Chondrocyte (in vitro differentiated cells): Measurements from ENCODE around the gene LINC00237. TPM values are rescaled to one million over a fixed set of nuclear protein-coding genes. Genes with fewer than 3 reads are reported as not detected.

Source experiments
- DNase-seq: peaks from one replicate; pipeline ENCODE4 v3.0.0; 2021; ENCODE audit warnings: mixed read lengths, low spot score
- H3K27ac Mint-ChIP-seq: one replicate; pipeline ENCODE4 v1.8.0; 2021; ENCODE audit warnings: mild to moderate bottlenecking, moderate library complexity, mixed read lengths; ENCODE audit not compliant: unreplicated experiment
- H3K27me3 Mint-ChIP-seq: 2 replicates; pipeline ENCODE4 v1.8.0; 2021; ENCODE audit warnings: low read depth, mixed read lengths
- H3K36me3 Mint-ChIP-seq: 2 replicates; pipeline ENCODE4 v1.8.0; 2021; ENCODE audit warnings: low read depth, mixed read lengths
- H3K4me1 Mint-ChIP-seq: 2 replicates; pipeline ENCODE4 v1.8.0; 2021; ENCODE audit warnings: low read depth, mild to moderate bottlenecking, mixed read lengths
- H3K4me3 Mint-ChIP-seq: one replicate; pipeline ENCODE4 v1.8.0; 2021; ENCODE audit warnings: mild to moderate bottlenecking, moderate library complexity, mixed read lengths; ENCODE audit not compliant: unreplicated experiment
- H3K9me3 Mint-ChIP-seq: 2 replicates; pipeline ENCODE4 v1.8.0; 2021; ENCODE audit warnings: low read depth, mixed read lengths
- CTCF ChIP-seq: fragments of 200-600 bp; sonication (generic); IDR thresholded peaks from 2 replicates; pipeline ENCODE4 v1.5.0; 2021; ENCODE audit warnings: antibody characterized with exemption, mild to moderate bottlenecking, moderate library complexity
- total RNA-seq: library from RNA; stranded (reverse); gene quantifications from 3 replicates; pipeline ENCODE4 v1.2.1, GENCODE V29; 2021

Gene LINC00237
- total RNA-seq, 1 donor from 2014 or later: not detected

DNA sequence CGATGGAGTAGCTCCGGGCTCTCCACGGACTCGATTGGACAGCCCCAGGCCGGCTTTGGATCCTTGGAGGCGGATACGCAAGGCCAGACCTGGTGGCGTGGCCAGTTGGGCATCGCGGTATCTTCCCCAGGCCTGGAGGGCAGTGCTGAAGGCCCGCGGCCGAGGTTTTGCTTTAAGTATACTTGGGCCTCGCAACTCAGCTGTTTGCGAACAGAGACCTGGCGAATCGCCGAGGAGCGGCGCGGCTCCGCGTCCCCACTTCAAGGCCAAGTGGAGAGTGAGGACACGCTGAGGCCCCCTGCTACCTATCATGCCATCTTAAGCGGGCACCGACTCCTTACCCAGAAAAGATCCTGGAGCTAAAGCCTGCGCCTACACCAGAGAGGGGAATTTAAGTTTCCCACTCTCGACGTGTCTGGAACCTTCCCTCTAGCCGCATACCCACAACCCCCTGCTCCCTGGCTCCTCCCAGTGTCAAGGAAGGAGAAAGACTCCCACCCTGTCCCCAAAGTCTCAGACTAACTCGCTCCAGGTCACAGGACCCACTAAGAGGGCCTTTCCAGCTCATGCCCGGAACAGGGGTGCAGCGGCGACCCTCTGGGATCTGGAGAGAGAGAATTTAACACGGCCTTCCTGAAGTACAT, 4.1 kb downstream of the LINC00237 start:
- TF ChIP-seq CTCF: no peak
- no peak overlapping the region for H3K27ac Mint-ChIP-seq
- H3K36me3 Mint-ChIP-seq: peaks cover 2% of the 10 kb centered on the region
- DNase-seq: no peak
- H3K4me3 Mint-ChIP-seq: peak overlapping the region; percentile 33
- H3K9me3 Mint-ChIP-seq: no peaks in the 10 kb centered on the region
- H3K27me3 Mint-ChIP-seq: peaks cover 79% of the 10 kb centered on the region
- peaks cover 24% of the 10 kb centered on the region for H3K4me1 Mint-ChIP-seq

DNA sequence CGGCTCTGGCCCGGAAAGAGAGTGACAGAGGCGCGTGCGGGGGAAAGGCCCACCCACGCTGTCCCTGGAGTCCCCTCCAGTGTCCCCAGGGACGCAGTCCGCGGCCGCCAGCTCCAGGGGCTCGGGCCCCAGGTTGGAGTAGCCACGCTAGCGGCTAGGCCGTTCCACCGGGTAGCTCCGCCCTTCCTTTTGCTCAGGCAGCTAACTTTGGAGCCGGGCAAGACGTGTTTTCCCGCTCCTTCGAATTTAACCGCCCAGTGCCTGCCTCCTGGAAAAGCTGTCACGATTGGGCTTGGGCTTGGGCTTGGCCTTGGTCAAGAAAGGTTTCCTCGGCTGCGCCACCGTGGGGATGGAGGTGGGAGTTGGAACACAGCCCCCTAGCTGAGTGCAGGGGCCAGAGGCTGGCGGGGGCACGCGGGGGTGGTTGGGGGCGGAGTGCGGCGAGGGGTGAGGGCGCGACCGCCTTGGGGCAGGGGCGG, 4.7 kb downstream of the LINC00237 start:
- H3K27ac Mint-ChIP-seq: no peak overlapping the region
- no peaks in the 10 kb centered on the region for H3K9me3 Mint-ChIP-seq
- no peak overlapping the region for H3K4me3 Mint-ChIP-seq
- H3K36me3 Mint-ChIP-seq: peaks cover 2% of the 10 kb centered on the region
- peaks cover 83% of the 10 kb centered on the region for H3K27me3 Mint-ChIP-seq
- TF ChIP-seq CTCF: no peak
- no peak for DNase-seq
- peaks cover 24% of the 10 kb centered on the region for H3K4me1 Mint-ChIP-seq

DNA sequence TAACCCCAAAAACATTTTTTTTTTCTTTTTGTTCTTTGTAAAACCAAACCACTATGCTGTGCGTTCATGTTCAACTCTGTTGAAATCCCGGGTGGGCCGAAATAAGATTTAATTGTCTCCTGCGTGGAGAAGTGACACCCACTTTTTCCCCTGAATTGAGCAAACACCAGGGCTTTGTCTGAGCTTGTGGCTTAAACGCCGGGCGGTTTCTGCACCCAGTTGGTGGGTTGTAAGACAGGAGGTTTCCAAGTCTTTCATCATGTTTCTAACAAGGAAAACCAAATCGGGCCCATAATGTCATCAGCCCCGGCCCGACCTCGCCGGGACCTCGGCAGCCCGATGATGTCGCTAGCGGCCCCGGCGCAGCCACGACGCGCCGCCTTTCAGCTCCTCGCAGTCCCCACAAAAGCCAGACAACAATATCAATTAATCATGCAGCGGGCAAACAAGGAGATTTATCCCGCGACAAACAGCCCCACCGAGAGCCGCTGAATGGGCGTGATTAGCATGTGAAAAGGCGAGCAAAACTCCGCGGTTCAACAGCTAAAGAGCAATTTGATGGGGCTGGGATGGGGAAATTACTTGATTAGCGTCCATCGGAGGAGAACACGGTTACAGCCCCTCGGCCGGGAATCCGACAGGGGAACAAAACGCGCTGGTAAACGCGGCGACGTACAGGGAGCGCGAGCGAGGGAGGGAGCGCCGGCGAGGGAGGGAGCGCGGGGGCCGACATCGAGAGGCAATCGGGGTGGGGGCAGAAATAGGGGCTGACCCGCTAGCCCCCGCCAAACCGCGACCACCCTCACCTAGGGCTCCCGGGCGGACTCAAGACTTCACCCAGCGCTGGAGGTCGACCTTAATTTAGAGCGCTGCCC, 5.3 kb downstream of the LINC00237 start:
- Mint-ChIP-seq H3K4me1 (peaks cover 24% of the 10 kb centered on the region), H3K4me3 (peak overlapping the region; percentile 73), H3K27ac (peak overlapping the region; percentile 92), H3K9me3 (no peaks in the 10 kb centered on the region), H3K27me3 (peaks cover 82% of the 10 kb centered on the region), H3K36me3 (peaks cover 2% of the 10 kb centered on the region)
- no peak for DNase-seq
- TF ChIP-seq CTCF: no peak

DNA sequence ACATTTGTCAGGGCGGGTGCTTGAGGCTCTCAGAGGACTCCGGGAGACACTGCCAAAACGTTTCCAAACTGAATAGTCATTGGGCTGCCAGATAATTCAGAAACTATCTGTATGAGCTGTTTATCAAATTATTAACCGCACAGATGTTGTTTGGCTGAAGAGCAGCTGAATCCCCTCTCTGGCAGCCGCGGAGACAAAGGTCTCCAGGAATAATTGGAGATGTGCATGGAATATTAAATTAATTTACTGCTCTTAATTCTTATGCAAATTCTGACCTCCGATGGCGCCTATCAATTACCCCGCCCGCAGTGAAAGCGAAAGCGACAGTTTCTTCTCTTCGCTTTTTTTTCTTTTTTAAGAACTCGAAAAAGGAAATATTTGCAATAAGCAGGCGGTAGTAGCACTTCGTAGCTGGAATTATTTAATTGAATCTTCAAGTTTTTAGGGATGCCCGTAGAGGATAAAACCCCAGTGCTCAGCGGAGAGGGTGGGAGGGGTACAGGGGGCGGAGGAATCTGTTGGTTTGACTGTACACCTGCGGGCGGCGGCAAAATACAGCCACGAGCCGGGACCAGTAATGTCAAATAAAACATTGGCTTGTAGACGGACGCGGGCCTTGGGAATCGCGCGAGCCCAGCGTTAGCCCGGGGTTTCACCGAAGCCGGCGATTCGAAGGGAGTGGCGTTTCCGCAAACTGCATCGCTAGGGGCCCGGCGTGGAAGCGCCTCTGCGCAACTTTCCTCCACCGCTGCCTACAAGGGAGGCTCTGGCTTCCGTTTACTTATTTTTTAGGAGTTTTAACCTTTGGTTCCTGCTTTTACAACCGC, 6.2 kb downstream of the LINC00237 start:
- peaks cover 2% of the 10 kb centered on the region for H3K36me3 Mint-ChIP-seq
- no peak for TF ChIP-seq CTCF
- no peaks in the 10 kb centered on the region for H3K9me3 Mint-ChIP-seq
- H3K4me1 Mint-ChIP-seq: peaks cover 24% of the 10 kb centered on the region
- H3K4me3 Mint-ChIP-seq: peak overlapping the region; percentile 73
- peaks cover 84% of the 10 kb centered on the region for H3K27me3 Mint-ChIP-seq
- no peak for DNase-seq
- H3K27ac Mint-ChIP-seq: peak overlapping the region; percentile 92
